OCI-LY1 (cell line): Measurements from ENCODE around the gene BASP1.

ENCODE experiments used
- H2AFZ ChIP-seq: fragments of 200-600 bp; sonication (generic), shearing (Covaris generic); 2 replicates; pipeline ENCODE4 v1.6.0; 2014; ENCODE audit warnings: antibody characterized with exemption, mild to moderate bottlenecking, low read length
- H3F3A ChIP-seq: fragments of 200-600 bp; sonication (generic), shearing (Covaris generic); 2 replicates; pipeline ENCODE4 v1.6.0; 2014; ENCODE audit warnings: mild to moderate bottlenecking, antibody characterized with exemption, low read length, moderate library complexity; ENCODE audit not compliant: insufficient read depth
- H3K27ac ChIP-seq: fragments of 200-600 bp; sonication (generic); 2 replicates; pipeline ENCODE4 v1.5.1; 2014; ENCODE audit warnings: low read length, mixed run types, mild to moderate bottlenecking, low read depth; ENCODE audit not compliant: poor library complexity, severe bottlenecking
- H3K27me3 ChIP-seq: fragments of 200-600 bp; sonication (generic); 2 replicates; pipeline ENCODE4 v1.6.0; 2014; ENCODE audit warnings: antibody characterized with exemption, mild to moderate bottlenecking, low read length, moderate library complexity; ENCODE audit not compliant: insufficient read depth
- H3K36me3 ChIP-seq: fragments of 200-600 bp; sonication (generic); 2 replicates; pipeline ENCODE4 v1.6.1; 2014; ENCODE audit warnings: mild to moderate bottlenecking, antibody characterized with exemption, low read length, moderate library complexity, mixed read lengths; ENCODE audit not compliant: insufficient read depth
- H3K4me1 ChIP-seq: fragments of 200-600 bp; sonication (generic); 2 replicates; pipeline ENCODE4 v1.5.1; 2014; ENCODE audit warnings: mild to moderate bottlenecking, low read length, moderate library complexity; ENCODE audit not compliant: insufficient read depth, severe bottlenecking
- H3K4me2 ChIP-seq: fragments of 200-600 bp; sonication (generic), shearing (Covaris generic); 2 replicates; pipeline ENCODE4 v1.6.1; 2014; ENCODE audit warnings: low read length
- H3K4me3 ChIP-seq: fragments of 200-600 bp; sonication (generic); 2 replicates; pipeline ENCODE4 v1.5.1; 2014; ENCODE audit warnings: low read length, low read depth, mild to moderate bottlenecking, mixed read lengths; ENCODE audit not compliant: poor library complexity, severe bottlenecking
- H3K79me2 ChIP-seq: fragments of 200-600 bp; shearing (Covaris generic); 2 replicates; pipeline ENCODE4 v1.6.1; 2016; ENCODE audit warnings: mixed run types, low read length, mixed read lengths; ENCODE audit not compliant: insufficient read depth
- H3K9ac ChIP-seq: fragments of 200-600 bp; sonication (generic), shearing (Covaris generic); 2 replicates; pipeline ENCODE4 v1.6.1; 2014; ENCODE audit warnings: mild to moderate bottlenecking, low read length, mixed read lengths
- H3K9me2 ChIP-seq: fragments of 200-600 bp; sonication (generic), shearing (Covaris generic); 2 replicates; pipeline ENCODE4 v1.6.1; 2014; ENCODE audit warnings: low read depth, mild to moderate bottlenecking, low read length, mixed read lengths
- H3K9me3 ChIP-seq: fragments of 200-600 bp; shearing (Covaris generic); 2 replicates; pipeline ENCODE4 v1.6.1; 2014; ENCODE audit warnings: low read length, mixed read lengths
- H4K20me1 ChIP-seq: fragments of 200-600 bp; sonication (generic), shearing (Covaris generic); 2 replicates; pipeline ENCODE4 v1.6.0; 2016; ENCODE audit warnings: mild to moderate bottlenecking, low read length; ENCODE audit not compliant: insufficient read depth
- CTCF ChIP-seq: fragments of 200-600 bp; sonication (generic), shearing (Covaris generic); IDR thresholded peaks from 2 replicates; pipeline ENCODE4 v1.5.1; 2017; ENCODE audit warnings: mild to moderate bottlenecking, antibody characterized with exemption, low read length, moderate library complexity, mixed read lengths
- EZH2 ChIP-seq: fragments of 200-600 bp; sonication (generic), shearing (Covaris generic); IDR thresholded peaks from 2 replicates; pipeline ENCODE4 v1.8.0; 2017; ENCODE audit warnings: borderline replicate concordance, mixed run types, mild to moderate bottlenecking, antibody characterized with exemption, low read length, moderate library complexity, mixed read lengths

BASP1 gene

DNA sequence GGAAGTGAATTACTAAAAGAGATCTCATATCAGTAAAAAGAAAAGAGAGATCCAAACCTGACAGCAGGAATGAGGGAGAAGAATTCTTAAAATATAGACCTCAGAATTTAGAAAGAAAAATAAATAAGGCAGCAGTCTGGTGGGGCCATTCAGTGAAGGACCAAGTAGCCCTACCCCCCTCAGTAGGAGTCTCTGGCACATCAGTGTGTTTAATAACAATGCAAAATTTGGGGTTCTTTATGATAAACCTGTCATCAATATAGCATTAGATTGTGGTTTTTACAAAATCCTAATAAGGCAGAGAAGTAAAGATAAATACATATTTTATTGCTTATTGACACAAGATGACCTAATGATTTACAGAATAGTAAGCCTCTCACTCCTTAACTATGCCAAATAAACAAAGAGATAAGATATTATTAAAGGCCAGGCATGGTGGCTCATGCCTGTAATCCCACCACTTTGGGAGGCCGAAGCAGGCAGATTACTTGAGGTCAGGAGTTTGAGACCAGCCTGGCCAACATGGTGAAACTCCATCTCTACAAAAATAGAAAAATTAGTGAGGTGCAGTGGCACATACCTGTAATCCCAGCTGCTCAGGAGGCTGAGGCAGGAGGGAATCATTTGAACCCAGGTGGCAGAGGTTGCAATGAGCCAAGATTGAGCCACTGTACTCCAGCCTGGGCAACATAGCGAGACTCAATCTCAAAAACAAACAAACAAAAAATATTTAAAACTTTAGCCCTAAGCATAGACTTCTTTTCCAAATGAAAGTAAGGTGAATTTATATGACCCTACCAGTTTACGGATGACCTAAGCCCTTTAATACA lies 108.6 kb downstream of the BASP1 start:
- no peak overlapping the region for H3K9ac ChIP-seq
- no peaks in the 10 kb centered on the region for H3K9me3 ChIP-seq
- H3K4me1 ChIP-seq: no peaks in the 10 kb centered on the region
- H3K79me2 ChIP-seq: no peaks in the 10 kb centered on the region
- H3K27ac ChIP-seq: no peak overlapping the region
- H3K27me3 ChIP-seq: no peaks in the 10 kb centered on the region
- H3K9me2 ChIP-seq: no peaks in the 10 kb centered on the region
- H3K4me3 ChIP-seq: no peak overlapping the region
- H3K4me2 ChIP-seq: no peak overlapping the region
- no peaks in the 10 kb centered on the region for H3F3A ChIP-seq
- no peaks in the 10 kb centered on the region for H4K20me1 ChIP-seq
- TF ChIP-seq EZH2 (no peak), CTCF (no peak)
- no peak overlapping the region for H2AFZ ChIP-seq
- no peaks in the 10 kb centered on the region for H3K36me3 ChIP-seq
